Fibroblast of lung (primary cell): ENCODE data around the gene IMMP2L.

Experiments used
- EZH2 ChIP-seq: IDR thresholded peaks from 2 replicates; pipeline ENCODE4 v1.5.1; 2012; ENCODE audit warnings: low read length, control low read depth, mild to moderate bottlenecking; ENCODE audit errors: missing control alignments
- TF ChIP-seq, protein P1 (sequence below), 2 donors: IDR thresholded peaks in 1 of 2; conservative IDR thresholded peaks in 1 of 2; 1 replicate in 1 of 2; 2 replicates in 1 of 2; pipeline ENCODE4 v1.5.1; 2011 to 2012; ENCODE audit warnings: low read length in 2 of 2, control low read depth in 1 of 2, inconsistent platforms in 1 of 2, low read depth in 1 of 2, mild to moderate bottlenecking in 1 of 2

DNA sequence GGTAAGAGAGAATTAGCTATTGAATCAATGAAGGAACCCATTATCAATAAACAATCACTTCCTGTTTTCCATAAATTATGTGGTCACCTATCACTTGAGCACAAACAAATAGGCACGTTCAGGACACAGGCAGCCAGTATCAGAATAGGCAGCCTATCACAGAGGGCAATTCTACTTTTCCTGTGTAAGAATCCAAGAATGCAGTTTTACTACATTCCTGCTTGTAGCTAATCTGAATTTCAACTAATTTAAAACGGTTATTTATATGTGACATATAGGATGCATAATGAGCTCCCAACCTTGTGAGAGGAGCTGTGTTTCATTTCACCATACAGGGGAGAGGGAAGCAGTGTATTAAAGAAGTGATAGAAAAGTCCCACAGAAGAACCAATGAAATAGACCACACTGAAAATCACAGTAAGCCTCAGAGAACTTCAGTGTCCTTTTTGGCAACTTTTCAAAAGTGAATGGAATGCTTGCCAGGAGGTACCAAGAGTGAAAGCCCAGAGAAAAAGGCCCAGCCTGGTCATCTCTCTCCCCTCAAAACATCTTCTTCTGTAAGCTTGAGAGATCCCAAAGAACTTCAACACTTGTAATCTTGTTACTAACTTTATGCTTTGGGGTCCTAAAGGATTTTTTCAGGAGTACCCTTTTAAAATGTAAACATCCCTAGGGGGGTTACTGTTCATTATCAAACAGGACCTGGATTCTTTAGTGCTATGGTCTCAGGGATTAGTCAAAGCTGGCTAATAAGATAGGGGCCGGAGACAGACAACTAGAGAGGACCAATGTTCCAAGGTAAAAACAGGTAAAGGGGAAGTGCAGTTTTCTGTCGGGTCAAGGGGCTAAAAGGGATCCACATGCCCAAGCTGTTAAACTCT, 1.3 kb downstream of the IMMP2L start:
- TF ChIP-seq, protein P1, sequence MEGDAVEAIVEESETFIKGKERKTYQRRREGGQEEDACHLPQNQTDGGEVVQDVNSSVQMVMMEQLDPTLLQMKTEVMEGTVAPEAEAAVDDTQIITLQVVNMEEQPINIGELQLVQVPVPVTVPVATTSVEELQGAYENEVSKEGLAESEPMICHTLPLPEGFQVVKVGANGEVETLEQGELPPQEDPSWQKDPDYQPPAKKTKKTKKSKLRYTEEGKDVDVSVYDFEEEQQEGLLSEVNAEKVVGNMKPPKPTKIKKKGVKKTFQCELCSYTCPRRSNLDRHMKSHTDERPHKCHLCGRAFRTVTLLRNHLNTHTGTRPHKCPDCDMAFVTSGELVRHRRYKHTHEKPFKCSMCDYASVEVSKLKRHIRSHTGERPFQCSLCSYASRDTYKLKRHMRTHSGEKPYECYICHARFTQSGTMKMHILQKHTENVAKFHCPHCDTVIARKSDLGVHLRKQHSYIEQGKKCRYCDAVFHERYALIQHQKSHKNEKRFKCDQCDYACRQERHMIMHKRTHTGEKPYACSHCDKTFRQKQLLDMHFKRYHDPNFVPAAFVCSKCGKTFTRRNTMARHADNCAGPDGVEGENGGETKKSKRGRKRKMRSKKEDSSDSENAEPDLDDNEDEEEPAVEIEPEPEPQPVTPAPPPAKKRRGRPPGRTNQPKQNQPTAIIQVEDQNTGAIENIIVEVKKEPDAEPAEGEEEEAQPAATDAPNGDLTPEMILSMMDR (conservative IDR thresholded peaks at IDR 0.05 in 1 of 2, IDR thresholded peaks at IDR 0.05 in 1 of 2; ENCODE audit: low read depth in 1 of 2, low read length in 2 of 2) = no peak
- no peak for TF ChIP-seq EZH2
